Transverse colon (tissue), 4 donors: ENCODE data around the gene TOP2A.

Source experiments
- EP300 ChIP-seq: sonication (generic); formaldehyde crosslinking; IDR thresholded peaks from one replicate; pipeline ENCODE4 v1.6.1; 2017; ENCODE audit warnings: antibody characterized with exemption, low read depth
- POLR2A ChIP-seq: fragments of 450-650 bp; IDR thresholded peaks from one replicate; pipeline ENCODE4 v1.6.1; 2016; ENCODE audit warnings: antibody characterized with exemption, mild to moderate bottlenecking, moderate library complexity
- POLR2AphosphoS5 ChIP-seq, 3 donors: sonication (generic); formaldehyde crosslinking; IDR thresholded peaks; one replicate each; pipeline ENCODE4 v1.6.1; 2016; ENCODE audit warnings: antibody characterized with exemption in 3 of 3
- TF ChIP-seq, protein P1 (sequence below), 5 experiments: fragments of 200-600 bp in 3 of 5; fragments of 450-650 bp in 2 of 5; sonication (generic) in 3 of 5; IDR thresholded peaks; 1 replicate in 2 of 5; 2 replicates in 3 of 5; pipeline ENCODE4 v1.5.1; 2016 to 2017; ENCODE audit warnings: antibody characterized with exemption in 5 of 5, inconsistent platforms in 3 of 5, mild to moderate bottlenecking in 2 of 5, moderate library complexity in 1 of 5

- TF ChIP-seq, protein P1, sequence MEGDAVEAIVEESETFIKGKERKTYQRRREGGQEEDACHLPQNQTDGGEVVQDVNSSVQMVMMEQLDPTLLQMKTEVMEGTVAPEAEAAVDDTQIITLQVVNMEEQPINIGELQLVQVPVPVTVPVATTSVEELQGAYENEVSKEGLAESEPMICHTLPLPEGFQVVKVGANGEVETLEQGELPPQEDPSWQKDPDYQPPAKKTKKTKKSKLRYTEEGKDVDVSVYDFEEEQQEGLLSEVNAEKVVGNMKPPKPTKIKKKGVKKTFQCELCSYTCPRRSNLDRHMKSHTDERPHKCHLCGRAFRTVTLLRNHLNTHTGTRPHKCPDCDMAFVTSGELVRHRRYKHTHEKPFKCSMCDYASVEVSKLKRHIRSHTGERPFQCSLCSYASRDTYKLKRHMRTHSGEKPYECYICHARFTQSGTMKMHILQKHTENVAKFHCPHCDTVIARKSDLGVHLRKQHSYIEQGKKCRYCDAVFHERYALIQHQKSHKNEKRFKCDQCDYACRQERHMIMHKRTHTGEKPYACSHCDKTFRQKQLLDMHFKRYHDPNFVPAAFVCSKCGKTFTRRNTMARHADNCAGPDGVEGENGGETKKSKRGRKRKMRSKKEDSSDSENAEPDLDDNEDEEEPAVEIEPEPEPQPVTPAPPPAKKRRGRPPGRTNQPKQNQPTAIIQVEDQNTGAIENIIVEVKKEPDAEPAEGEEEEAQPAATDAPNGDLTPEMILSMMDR (IDR thresholded peaks at IDR 0.05): no peak
- TF ChIP-seq POLR2AphosphoS5 (IDR thresholded peaks at IDR 0.05): no peak
- TF ChIP-seq POLR2A: no peak
- TF ChIP-seq EP300: no peak
Observed at GRCh38 chr17:40440166-40440565, 22.5 kb upstream of the TOP2A start.
